Measurements from ENCODE around the gene PRKX. TPM values are rescaled to one million over a fixed set of nuclear protein-coding genes. Genes with fewer than 3 reads are reported as not detected.
"Not testable (repeated sequence)": the region's sequence is repeated elsewhere in the genome, so short reads cannot be mapped to it uniquely, and the experiment has no call there.

Gene PRKX
- total RNA-seq, 1 donor, result 14.7 TPM

GRCh38 chrX:3567686-3568085 lies 145.8 kb downstream of the PRKX start:
- no peak for DNase-seq (ENCODE audit: low read depth)
- H3K4me3 ChIP-seq (ENCODE audit: low read depth, low read length), result no peak overlapping the region
- TF ChIP-seq CTCF (IDR thresholded peaks at IDR 0.05; ENCODE audit: insufficient read depth, low read depth, low read length), result no peak

DNA sequence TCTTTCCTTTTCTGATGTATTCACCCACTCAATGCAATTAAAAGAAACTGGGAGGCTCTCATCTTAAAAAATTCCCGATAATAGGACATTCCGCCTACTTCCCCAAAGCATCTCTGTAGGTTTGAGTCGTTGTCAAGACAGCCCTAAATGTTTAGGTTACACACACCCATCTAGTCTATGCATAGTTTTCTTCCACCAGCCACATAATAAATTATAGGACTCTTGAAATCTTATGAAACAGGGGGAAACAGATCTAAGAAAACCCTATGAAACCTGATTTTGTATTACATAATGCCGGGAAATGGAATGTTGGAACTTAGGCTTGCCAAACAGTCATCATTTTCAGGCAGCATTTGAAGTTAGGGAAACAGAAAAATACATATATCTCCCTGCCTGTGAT lies 150.0 kb downstream of the PRKX start:
- no peak overlapping the region for H3K4me3 ChIP-seq (ENCODE audit: low read depth, low read length)
- TF ChIP-seq CTCF (IDR thresholded peaks at IDR 0.05; ENCODE audit: insufficient read depth, low read depth, low read length), result no peak
- no peak for DNase-seq (ENCODE audit: low read depth)

DNA sequence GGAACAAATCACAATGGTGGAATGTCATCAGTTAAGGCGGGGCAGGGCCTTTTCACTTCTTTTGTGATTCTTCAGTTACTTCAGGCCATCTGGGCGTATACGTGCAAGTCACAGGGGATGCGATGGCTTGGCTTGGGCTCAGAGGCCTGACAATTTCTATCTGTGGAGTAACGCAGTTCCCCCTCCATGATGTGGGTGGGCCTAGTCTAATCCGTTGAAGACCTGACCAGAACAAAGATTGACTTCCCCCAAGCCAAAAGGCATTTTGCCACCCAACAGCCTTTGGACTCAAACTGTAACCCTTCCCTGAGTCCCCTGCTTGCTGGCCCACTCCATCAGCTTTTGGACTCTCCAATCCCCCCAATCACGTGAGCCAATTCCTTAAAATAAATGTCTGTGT lies 153.4 kb downstream of the PRKX start:
- DNase-seq (ENCODE audit: low read depth); H3K4me3 ChIP-seq (ENCODE audit: low read depth, low read length): not testable (repeated sequence)

Small RNA genes lying within 50 kb of the gene (small RNA-seq; reads per million reads assigned to genes)
- gene RF00019, result not detected
- not detected for gene RNU6-114P

Data from fibroblast of villous mesenchyme (primary cell).